ENCODE data around the gene TMEM203. TPM values are rescaled to one million over a fixed set of nuclear protein-coding genes. Genes with fewer than 3 reads are reported as not detected.

The TMEM203 gene
- total and polyA plus RNA-seq, 2 of the 13 experiments (the other 11 are each of a cell fraction or from before 2014, with no cell fraction given): 23.4 to 36.7 TPM

GRCh38 chr9:137221506-137222111 lies 16.2 kb upstream of the TMEM203 start (continued):
- no peak for TF ChIP-seq ZNF318 (CRISPR knock-in tag; IDR thresholded peaks at IDR 0.05)
- TF ChIP-seq RXRB (CRISPR knock-in tag; IDR thresholded peaks at IDR 0.05; ENCODE audit: borderline replicate concordance): 0 out of 2 replicates have a peak, but pooled peaks have one; percentile 26
- TF ChIP-seq ATF4 (CRISPR knock-in tag; IDR thresholded peaks at IDR 0.05): no peak
- no peak for TF ChIP-seq NR2F2 (IDR thresholded peaks at IDR 0.05; ENCODE audit: borderline replicate concordance, low read depth)
- no peak for TF ChIP-seq ZNF569 (CRISPR knock-in tag; IDR thresholded peaks at IDR 0.05; ENCODE audit: borderline replicate concordance)
- peak; percentile 57 for TF ChIP-seq ZBTB7B (CRISPR knock-in tag; IDR thresholded peaks at IDR 0.05)
- no peak for TF ChIP-seq CENPBD1 (CRISPR knock-in tag; IDR thresholded peaks at IDR 0.05; ENCODE audit: borderline replicate concordance, low read depth)
- no peak for TF ChIP-seq CREBL2 (CRISPR knock-in tag; IDR thresholded peaks at IDR 0.05; ENCODE audit: borderline replicate concordance)
- no peak for TF ChIP-seq ZNF382 (CRISPR knock-in tag; IDR thresholded peaks at IDR 0.05; ENCODE audit: borderline replicate concordance)
- peak; percentile 58; the same call in 1 of the 2 replicates for TF ChIP-seq GABPB1 (CRISPR knock-in tag; IDR thresholded peaks at IDR 0.05)
- TF ChIP-seq HOXD1 (CRISPR knock-in tag; IDR thresholded peaks at IDR 0.05): peak; percentile 61; the same call in 1 of the 2 replicates
- no peak for TF ChIP-seq ZNF552 (CRISPR knock-in tag; IDR thresholded peaks at IDR 0.05; ENCODE audit: borderline replicate concordance)
- TF ChIP-seq KDM1A (CRISPR knock-in tag; IDR thresholded peaks at IDR 0.05): no peak
- no peak for TF ChIP-seq ZBTB3 (CRISPR knock-in tag; IDR thresholded peaks at IDR 0.05; ENCODE audit: borderline replicate concordance, low read depth)
- TF ChIP-seq ZSCAN9 (CRISPR knock-in tag; IDR thresholded peaks at IDR 0.05; ENCODE audit: borderline replicate concordance): no peak
- TF ChIP-seq HINFP (CRISPR knock-in tag; IDR thresholded peaks at IDR 0.05; ENCODE audit: low read depth): no peak
- TF ChIP-seq ZNF136 (CRISPR knock-in tag; IDR thresholded peaks at IDR 0.05; ENCODE audit: low read depth): no peak
- no peak for TF ChIP-seq MEIS2 (CRISPR knock-in tag; IDR thresholded peaks at IDR 0.05)
